Neural cell (in vitro differentiated cells): ENCODE measurements around the gene LNPEP. TPM values are rescaled to one million over a fixed set of nuclear protein-coding genes. Genes with fewer than 3 reads are reported as not detected.

Experiments used
- H2AFZ ChIP-seq: fragments of 200-600, 300-800 bp; sonication (generic), shearing (Covaris generic); 2 replicates; pipeline ENCODE4 v1.6.0; 2014; ENCODE audit warnings: low read depth, mild to moderate bottlenecking, antibody characterized with exemption, low read length, moderate library complexity
- H3F3A ChIP-seq: fragments of 200-600 bp; shearing (Covaris generic); 2 replicates; pipeline ENCODE4 v1.6.1; 2016; ENCODE audit warnings: mild to moderate bottlenecking, moderate library complexity, mixed read lengths, antibody characterized with exemption, low read length; ENCODE audit not compliant: insufficient read depth, poor library complexity, severe bottlenecking
- H3K27ac ChIP-seq: fragments of 200-600, 300-800 bp; sonication (generic), shearing (Covaris generic); 2 replicates; pipeline ENCODE4 v1.5.1; 2014; ENCODE audit warnings: mild to moderate bottlenecking, low read length, moderate library complexity
- H3K27me3 ChIP-seq: fragments of 300-800, 200-600 bp; sonication (generic), shearing (Covaris generic); 2 replicates; pipeline ENCODE4 v1.6.0; 2014; ENCODE audit warnings: mild to moderate bottlenecking, low read depth, low read length, moderate library complexity; ENCODE audit not compliant: insufficient read depth
- H3K36me3 ChIP-seq: fragments of 300-800, 200-600 bp; sonication (generic), shearing (Covaris generic); 2 replicates; pipeline ENCODE4 v1.5.1; 2014; ENCODE audit warnings: mild to moderate bottlenecking, antibody characterized with exemption, low read length, moderate library complexity; ENCODE audit not compliant: insufficient read depth
- H3K4me2 ChIP-seq: fragments of 300-800, 200-600 bp; sonication (generic), shearing (Covaris generic); 2 replicates; pipeline ENCODE4 v1.6.0; 2014; ENCODE audit warnings: mild to moderate bottlenecking, low read length
- H3K4me3 ChIP-seq: fragments of 300-800, 200-600 bp; sonication (generic), shearing (Covaris generic); 2 replicates; pipeline ENCODE4 v1.5.1; 2014; ENCODE audit warnings: mild to moderate bottlenecking, low read length, moderate library complexity
- H3K79me2 ChIP-seq: fragments of 200-600 bp; shearing (Covaris generic); replicated peaks from 2 replicates; pipeline ENCODE4 v1.6.0; 2014; ENCODE audit warnings: mild to moderate bottlenecking, low read length, moderate library complexity; ENCODE audit not compliant: insufficient read depth
- H3K9ac ChIP-seq: fragments of 300-800, 200-600 bp; sonication (generic), shearing (Covaris generic); 2 replicates; pipeline ENCODE4 v1.6.1; 2016; ENCODE audit warnings: mild to moderate bottlenecking, low read length, mixed read lengths
- H3K9me2 ChIP-seq: fragments of 200-600 bp; shearing (Covaris generic); 2 replicates; pipeline ENCODE4 v1.6.1; 2016; ENCODE audit warnings: mild to moderate bottlenecking, low read length, mixed read lengths; ENCODE audit not compliant: insufficient read depth
- H3K9me3 ChIP-seq: fragments of 200-600, 300-800 bp; sonication (generic), shearing (Covaris generic); 2 replicates; pipeline ENCODE4 v1.6.1; 2016; ENCODE audit warnings: mild to moderate bottlenecking, mixed run types, low read length, moderate library complexity, mixed read lengths
- H4K20me1 ChIP-seq: fragments of 200-600 bp; shearing (Covaris generic); 2 replicates; pipeline ENCODE4 v1.6.1; 2016; ENCODE audit warnings: mild to moderate bottlenecking, mixed run types; ENCODE audit not compliant: insufficient read depth
- EP300 ChIP-seq: fragments of 450-650 bp; conservative IDR thresholded peaks from 2 replicates; pipeline ENCODE4 v1.6.1; 2014; ENCODE audit warnings: antibody characterized with exemption, mild to moderate bottlenecking, moderate library complexity; ENCODE audit not compliant: poor library complexity, severe bottlenecking
- EZH2 ChIP-seq: fragments of 200-600, 300-800 bp; shearing (Covaris generic), sonication (generic); IDR thresholded peaks from 2 replicates; pipeline ENCODE4 v1.6.1; 2014; ENCODE audit warnings: antibody characterized with exemption, low read length, borderline replicate concordance, mild to moderate bottlenecking; ENCODE audit not compliant: insufficient read depth, poor library complexity, severe bottlenecking
- MXI1 ChIP-seq: fragments of 450-650 bp; conservative IDR thresholded peaks from 2 replicates; pipeline ENCODE4 v1.6.1; 2014; ENCODE audit warnings: antibody characterized with exemption, mild to moderate bottlenecking; ENCODE audit not compliant: poor library complexity, severe bottlenecking
- POLR2AphosphoS5 ChIP-seq: IDR thresholded peaks from 2 replicates; pipeline ENCODE4 v1.6.1; 2012
- RAD21 ChIP-seq: fragments of 450-650 bp; conservative IDR thresholded peaks from 2 replicates; pipeline ENCODE4 v1.6.1; 2014; ENCODE audit warnings: antibody characterized with exemption, mild to moderate bottlenecking, moderate library complexity
- SMC3 ChIP-seq: fragments of 450-650 bp; conservative IDR thresholded peaks from 2 replicates; pipeline ENCODE4 v1.6.1; 2014; ENCODE audit warnings: antibody characterized with exemption, mild to moderate bottlenecking, moderate library complexity; ENCODE audit not compliant: poor library complexity
- TAF1 ChIP-seq: IDR thresholded peaks from 2 replicates; pipeline ENCODE4 v1.6.1; 2012; ENCODE audit warnings: low read depth
- polyA plus RNA-seq: library from polyadenylated mRNA; depleted of rRNA; stranded (reverse); fragments of >200 nt; gene quantifications from 2 replicates; pipeline ENCODE4 v1.2.3, GENCODE V29; 2014
- TF ChIP-seq, protein P1 (sequence below): fragments of 450-650 bp; IDR thresholded peaks from 2 replicates; pipeline ENCODE4 v1.5.1; 2014; ENCODE audit warnings: antibody characterized with exemption, mild to moderate bottlenecking, moderate library complexity; ENCODE audit not compliant: poor library complexity, severe bottlenecking
- TF ChIP-seq, protein P2 (sequence below): IDR thresholded peaks from 2 replicates; pipeline ENCODE4 v1.6.1; 2012; ENCODE audit warnings: borderline replicate concordance

Gene LNPEP
- polyA plus RNA-seq, 1 donor from 2014 or later = 25.6 TPM

DNA sequence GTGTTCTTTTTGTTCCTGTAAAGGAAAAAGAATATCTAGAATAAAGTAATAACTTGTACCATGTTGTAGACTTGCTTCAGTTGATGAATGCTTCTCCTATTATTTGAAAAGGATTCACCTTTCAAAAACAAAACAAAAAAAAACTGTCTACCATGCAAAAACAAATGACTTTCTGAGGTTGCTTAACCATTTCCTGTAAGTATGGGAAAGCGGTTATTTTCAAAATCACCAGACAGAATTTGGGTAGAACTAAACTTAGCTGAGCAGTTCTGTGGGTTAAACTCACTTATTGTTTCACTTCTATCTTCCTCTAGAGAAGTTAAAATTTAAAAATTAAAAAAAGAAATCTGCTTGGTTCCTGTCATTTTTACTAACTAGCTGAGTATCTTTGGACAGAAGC is 25.2 kb downstream of the LNPEP start:
- Histone ChIP-seq H3F3A (no peaks in the 10 kb centered on the region), H3K9me2 (no peaks in the 10 kb centered on the region), H3K79me2 (peaks cover 13% of the 10 kb centered on the region), H3K36me3 (no peaks in the 10 kb centered on the region), H4K20me1 (no peaks in the 10 kb centered on the region), H2AFZ (no peak overlapping the region), H3K9me3 (no peaks in the 10 kb centered on the region), H3K4me3 (no peak overlapping the region), H3K27me3 (no peaks in the 10 kb centered on the region), H3K4me2 (no peak overlapping the region), H3K27ac (no peak overlapping the region), H3K9ac (no peak overlapping the region)
- TF ChIP-seq RAD21 (no peak), TAF1 (no peak), POLR2AphosphoS5 (no peak), EP300 (no peak), SMC3 (no peak)
- TF ChIP-seq, protein P1, sequence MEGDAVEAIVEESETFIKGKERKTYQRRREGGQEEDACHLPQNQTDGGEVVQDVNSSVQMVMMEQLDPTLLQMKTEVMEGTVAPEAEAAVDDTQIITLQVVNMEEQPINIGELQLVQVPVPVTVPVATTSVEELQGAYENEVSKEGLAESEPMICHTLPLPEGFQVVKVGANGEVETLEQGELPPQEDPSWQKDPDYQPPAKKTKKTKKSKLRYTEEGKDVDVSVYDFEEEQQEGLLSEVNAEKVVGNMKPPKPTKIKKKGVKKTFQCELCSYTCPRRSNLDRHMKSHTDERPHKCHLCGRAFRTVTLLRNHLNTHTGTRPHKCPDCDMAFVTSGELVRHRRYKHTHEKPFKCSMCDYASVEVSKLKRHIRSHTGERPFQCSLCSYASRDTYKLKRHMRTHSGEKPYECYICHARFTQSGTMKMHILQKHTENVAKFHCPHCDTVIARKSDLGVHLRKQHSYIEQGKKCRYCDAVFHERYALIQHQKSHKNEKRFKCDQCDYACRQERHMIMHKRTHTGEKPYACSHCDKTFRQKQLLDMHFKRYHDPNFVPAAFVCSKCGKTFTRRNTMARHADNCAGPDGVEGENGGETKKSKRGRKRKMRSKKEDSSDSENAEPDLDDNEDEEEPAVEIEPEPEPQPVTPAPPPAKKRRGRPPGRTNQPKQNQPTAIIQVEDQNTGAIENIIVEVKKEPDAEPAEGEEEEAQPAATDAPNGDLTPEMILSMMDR = no peak
- TF ChIP-seq, protein P2, sequence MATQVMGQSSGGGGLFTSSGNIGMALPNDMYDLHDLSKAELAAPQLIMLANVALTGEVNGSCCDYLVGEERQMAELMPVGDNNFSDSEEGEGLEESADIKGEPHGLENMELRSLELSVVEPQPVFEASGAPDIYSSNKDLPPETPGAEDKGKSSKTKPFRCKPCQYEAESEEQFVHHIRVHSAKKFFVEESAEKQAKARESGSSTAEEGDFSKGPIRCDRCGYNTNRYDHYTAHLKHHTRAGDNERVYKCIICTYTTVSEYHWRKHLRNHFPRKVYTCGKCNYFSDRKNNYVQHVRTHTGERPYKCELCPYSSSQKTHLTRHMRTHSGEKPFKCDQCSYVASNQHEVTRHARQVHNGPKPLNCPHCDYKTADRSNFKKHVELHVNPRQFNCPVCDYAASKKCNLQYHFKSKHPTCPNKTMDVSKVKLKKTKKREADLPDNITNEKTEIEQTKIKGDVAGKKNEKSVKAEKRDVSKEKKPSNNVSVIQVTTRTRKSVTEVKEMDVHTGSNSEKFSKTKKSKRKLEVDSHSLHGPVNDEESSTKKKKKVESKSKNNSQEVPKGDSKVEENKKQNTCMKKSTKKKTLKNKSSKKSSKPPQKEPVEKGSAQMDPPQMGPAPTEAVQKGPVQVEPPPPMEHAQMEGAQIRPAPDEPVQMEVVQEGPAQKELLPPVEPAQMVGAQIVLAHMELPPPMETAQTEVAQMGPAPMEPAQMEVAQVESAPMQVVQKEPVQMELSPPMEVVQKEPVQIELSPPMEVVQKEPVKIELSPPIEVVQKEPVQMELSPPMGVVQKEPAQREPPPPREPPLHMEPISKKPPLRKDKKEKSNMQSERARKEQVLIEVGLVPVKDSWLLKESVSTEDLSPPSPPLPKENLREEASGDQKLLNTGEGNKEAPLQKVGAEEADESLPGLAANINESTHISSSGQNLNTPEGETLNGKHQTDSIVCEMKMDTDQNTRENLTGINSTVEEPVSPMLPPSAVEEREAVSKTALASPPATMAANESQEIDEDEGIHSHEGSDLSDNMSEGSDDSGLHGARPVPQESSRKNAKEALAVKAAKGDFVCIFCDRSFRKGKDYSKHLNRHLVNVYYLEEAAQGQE = no peak

DNA sequence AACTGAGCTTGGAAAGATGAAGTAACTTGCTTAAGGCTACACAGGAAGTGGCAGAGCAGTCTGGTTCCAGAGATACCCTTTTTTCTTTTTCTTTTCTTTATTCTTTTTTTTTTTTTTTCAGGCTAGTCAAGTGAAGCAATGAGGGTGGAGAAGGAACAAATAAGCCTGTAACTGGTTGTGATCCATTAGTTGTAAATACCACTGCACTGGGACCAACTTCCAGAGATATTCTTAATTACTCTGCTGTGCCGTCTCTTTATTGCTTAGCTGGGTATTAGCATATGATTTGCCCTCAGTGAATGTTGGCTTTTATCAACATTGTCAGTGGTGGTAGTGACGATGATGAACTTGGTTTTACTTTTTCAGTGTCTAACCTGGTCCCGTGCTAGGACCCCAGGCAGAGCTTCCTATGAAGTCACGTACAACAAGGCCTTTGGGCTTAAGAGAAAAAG is 26.7 kb downstream of the LNPEP start:
- Histone ChIP-seq H3F3A (no peaks in the 10 kb centered on the region), H3K79me2 (peaks cover 4% of the 10 kb centered on the region), H3K9me2 (no peaks in the 10 kb centered on the region), H3K4me3 (no peak overlapping the region), H3K27ac (no peak overlapping the region), H3K9ac (no peak overlapping the region), H3K4me2 (no peak overlapping the region), H4K20me1 (no peaks in the 10 kb centered on the region), H3K36me3 (no peaks in the 10 kb centered on the region), H3K9me3 (no peaks in the 10 kb centered on the region), H2AFZ (no peak overlapping the region), H3K27me3 (no peaks in the 10 kb centered on the region)
- TF ChIP-seq SMC3 (no peak), MXI1 (no peak), RAD21 (no peak), POLR2AphosphoS5 (no peak), EP300 (no peak), EZH2 (no peak), TAF1 (no peak)
- TF ChIP-seq, protein P2 = no peak
- TF ChIP-seq, protein P1 = no peak
